ENCODE measurements around the gene ZC3H11A.
"Not testable (repeated sequence)": the region's sequence is repeated elsewhere in the genome, so short reads cannot be mapped to it uniquely, and the experiment has no call there.

The ZC3H11A gene

GRCh38 chr1:203795441-203796235, at the start of gene ZC3H11A, which contains the start of gene ZBED6:
ZC3H11A (plus strand) TSS chr1:203795623; CDS start chr1:203817071, 21,448 bp downstream.
ZBED6 (plus strand) TSS chr1:203795623; CDS start chr1:203797523, 1,900 bp downstream.
- DNase-seq = peak; percentile 99

GRCh38 chr1:203746281-203746680, 49.1 kb upstream of the ZC3H11A start:
- DNase-seq = no peak

GRCh38 chr1:203751051-203751450, 44.4 kb upstream of the ZC3H11A start:
- DNase-seq = peak; percentile 76

- not testable (repeated sequence) for DNase-seq
Observed at GRCh38 chr1:203751618-203752361, 43.6 kb upstream of the ZC3H11A start.

- DNase-seq = no peak
Observed at GRCh38 chr1:203754455-203754864, 41.0 kb upstream of the ZC3H11A start.

GRCh38 chr1:203756036-203756435, 39.4 kb upstream of the ZC3H11A start:
- no peak for DNase-seq

GRCh38 chr1:203758749-203759148, 36.7 kb upstream of the ZC3H11A start:
- not testable (repeated sequence) for DNase-seq

GRCh38 chr1:203760506-203760905, 34.9 kb upstream of the ZC3H11A start:
- DNase-seq = no peak

GRCh38 chr1:203761958-203762357, 33.5 kb upstream of the ZC3H11A start:
- DNase-seq = not testable (repeated sequence)

- no peak for DNase-seq
Observed at GRCh38 chr1:203763505-203763904, 31.9 kb upstream of the ZC3H11A start.

- DNase-seq = no peak
Observed at GRCh38 chr1:203764105-203765028, 31.1 kb upstream of the ZC3H11A start.

GRCh38 chr1:203765029-203765837, 30.2 kb upstream of the ZC3H11A start, which contains the start of gene LAX1:
LAX1 (plus strand) TSS chr1:203765183; CDS start chr1:203765566, 383 bp downstream.
- no peak for DNase-seq

GRCh38 chr1:203768256-203768655, 27.2 kb upstream of the ZC3H11A start:
- no peak for DNase-seq

- peak; percentile 87 for DNase-seq
Observed at GRCh38 chr1:203769505-203770343, 25.7 kb upstream of the ZC3H11A start.

- no peak for DNase-seq
Observed at GRCh38 chr1:203771901-203772301, 23.5 kb upstream of the ZC3H11A start.

GRCh38 chr1:203772836-203773235, 22.6 kb upstream of the ZC3H11A start:
- DNase-seq = no peak

- no peak for DNase-seq
Observed at GRCh38 chr1:203776636-203777035, 18.8 kb upstream of the ZC3H11A start.

GRCh38 chr1:203777596-203777995, 17.8 kb upstream of the ZC3H11A start:
- no peak for DNase-seq

GRCh38 chr1:203778146-203778545, 17.3 kb upstream of the ZC3H11A start:
- no peak for DNase-seq

GRCh38 chr1:203778789-203779188, 16.6 kb upstream of the ZC3H11A start:
- no peak for DNase-seq

GRCh38 chr1:203781962-203782361, 13.5 kb upstream of the ZC3H11A start:
- DNase-seq = no peak
